Measurements from ENCODE around the gene GRIK5.

DNA sequence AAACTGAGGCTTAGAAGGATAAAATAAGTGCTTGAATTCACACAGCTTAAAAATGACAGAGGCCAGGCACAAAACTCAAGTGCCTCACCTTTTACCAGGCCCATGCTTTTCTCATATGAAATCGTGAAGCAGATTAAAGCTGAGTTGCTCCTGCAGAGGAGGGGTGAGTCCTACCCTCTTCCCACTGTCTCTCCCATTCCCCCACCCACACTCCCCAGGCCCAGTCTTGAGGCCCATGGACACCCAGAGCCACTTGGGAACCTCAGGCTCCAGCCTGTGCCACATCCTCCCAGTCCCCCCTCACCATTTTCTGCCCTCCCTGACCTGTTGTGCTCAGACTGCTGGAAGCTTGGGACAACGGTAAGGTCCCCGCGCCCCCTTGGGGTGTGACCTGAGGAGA, 23.5 kb upstream of the GRIK5 start:
- TF ChIP-seq TAF1 (IDR thresholded peaks at IDR 0.05; ENCODE audit: borderline replicate concordance, low read depth, low read length) (no peak), POLR2AphosphoS5 (IDR thresholded peaks at IDR 0.05; ENCODE audit: low read depth, low read length) (no peak)
